Osteoblast (primary cell): ENCODE results near the gene ZIM2. TPM values are rescaled to one million over a fixed set of nuclear protein-coding genes. Genes with fewer than 3 reads are reported as not detected.

ENCODE experiments used
- DNase-seq: peaks from one replicate; pipeline ENCODE4 v3.0.0; 2011; ENCODE audit warnings: low spot score, mixed read lengths; ENCODE audit not compliant: insufficient read length; ENCODE audit errors: missing footprints
- H2AFZ ChIP-seq: 2 replicates; pipeline ENCODE4 v1.6.0; 2011; ENCODE audit warnings: mild to moderate bottlenecking, low read length
- H3K27ac ChIP-seq: 2 replicates; pipeline ENCODE4 v1.5.1; 2011; ENCODE audit warnings: mild to moderate bottlenecking, low read depth, low read length, moderate library complexity
- H3K27me3 ChIP-seq: 2 replicates; pipeline ENCODE4 v1.6.0; 2012; ENCODE audit warnings: mild to moderate bottlenecking, control low read depth, inconsistent platforms, low read length, moderate library complexity; ENCODE audit not compliant: insufficient read depth
- H3K36me3 ChIP-seq: 2 replicates; pipeline ENCODE4 v1.5.1; 2011; ENCODE audit warnings: mild to moderate bottlenecking, low read length, control low read depth, moderate library complexity; ENCODE audit not compliant: insufficient read depth
- H3K4me1 ChIP-seq: 2 replicates; pipeline ENCODE4 v1.5.1; 2011; ENCODE audit warnings: mild to moderate bottlenecking, low read length, control low read depth, moderate library complexity; ENCODE audit not compliant: insufficient read depth
- H3K4me2 ChIP-seq: 2 replicates; pipeline ENCODE4 v1.6.0; 2011; ENCODE audit warnings: mild to moderate bottlenecking, low read length; ENCODE audit not compliant: insufficient read depth
- H3K4me3 ChIP-seq: fragments of 200-600 bp; sonication (generic); 3 replicates; pipeline ENCODE4 v1.5.1; 2012; ENCODE audit warnings: mild to moderate bottlenecking, low read length, inconsistent platforms; ENCODE audit not compliant: insufficient read depth
- H3K79me2 ChIP-seq: 2 replicates; pipeline ENCODE4 v1.6.0; 2012; ENCODE audit warnings: mild to moderate bottlenecking, low read length, control low read depth, inconsistent platforms; ENCODE audit not compliant: insufficient read depth
- H3K9me3 ChIP-seq: 2 replicates; pipeline ENCODE4 v1.5.1; 2011; ENCODE audit warnings: low read depth, low read length, control low read depth
- H4K20me1 ChIP-seq: 2 replicates; pipeline ENCODE4 v1.6.0; 2012; ENCODE audit warnings: mild to moderate bottlenecking, low read length, control low read depth; ENCODE audit not compliant: insufficient read depth
- total RNA-seq: library from RNA; depleted of rRNA; stranded (reverse); fragments of >200 nt; gene quantifications from 2 replicates; pipeline ENCODE4 v1.2.3, GENCODE V29; 2012
- TF ChIP-seq, protein P1 (sequence below): IDR thresholded peaks from 2 replicates; pipeline ENCODE4 v1.5.1; 2011; ENCODE audit warnings: mild to moderate bottlenecking, low read depth, low read length, moderate library complexity; ENCODE audit errors: extremely low read depth

The ZIM2 gene
- total RNA-seq, 1 donor = not detected

DNA sequence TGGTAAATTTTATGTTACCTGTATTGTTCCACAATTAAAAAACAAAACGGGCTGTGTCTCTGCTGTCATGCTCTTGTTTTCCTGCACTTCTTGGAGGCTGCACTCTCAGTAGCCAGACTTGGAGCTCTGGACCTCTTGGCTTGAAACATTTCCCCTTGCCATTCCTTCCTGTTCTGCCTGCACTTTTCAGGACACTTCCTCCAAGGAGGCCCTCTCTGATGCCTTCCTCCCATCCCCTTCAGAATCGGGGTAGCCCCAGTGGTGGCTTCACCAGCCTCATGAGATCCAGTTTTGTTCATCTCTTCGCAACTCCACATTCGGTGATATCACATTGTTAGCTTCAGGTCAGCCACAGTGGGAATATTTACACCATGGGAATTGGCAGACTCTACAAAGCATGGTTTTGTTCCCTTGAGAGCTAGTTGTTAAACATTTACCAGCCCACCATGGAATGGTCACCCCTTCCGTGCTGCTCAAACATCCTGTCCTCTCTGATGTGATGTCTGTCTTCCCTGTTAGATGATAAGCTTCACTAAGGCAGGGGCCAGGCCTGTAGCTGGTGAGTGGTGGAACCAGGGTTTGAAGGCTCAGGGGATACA lies 40.2 kb upstream of the ZIM2 start:
- H2AFZ ChIP-seq = no peak overlapping the region
- no peak overlapping the region for H3K27ac ChIP-seq
- no peak overlapping the region for H3K4me3 ChIP-seq
- no peaks in the 10 kb centered on the region for H3K36me3 ChIP-seq
- H3K27me3 ChIP-seq = no peaks in the 10 kb centered on the region
- no peaks in the 10 kb centered on the region for H3K79me2 ChIP-seq
- H4K20me1 ChIP-seq = no peaks in the 10 kb centered on the region
- DNase-seq = no peak
- H3K4me1 ChIP-seq = no peaks in the 10 kb centered on the region
- TF ChIP-seq, protein P1, sequence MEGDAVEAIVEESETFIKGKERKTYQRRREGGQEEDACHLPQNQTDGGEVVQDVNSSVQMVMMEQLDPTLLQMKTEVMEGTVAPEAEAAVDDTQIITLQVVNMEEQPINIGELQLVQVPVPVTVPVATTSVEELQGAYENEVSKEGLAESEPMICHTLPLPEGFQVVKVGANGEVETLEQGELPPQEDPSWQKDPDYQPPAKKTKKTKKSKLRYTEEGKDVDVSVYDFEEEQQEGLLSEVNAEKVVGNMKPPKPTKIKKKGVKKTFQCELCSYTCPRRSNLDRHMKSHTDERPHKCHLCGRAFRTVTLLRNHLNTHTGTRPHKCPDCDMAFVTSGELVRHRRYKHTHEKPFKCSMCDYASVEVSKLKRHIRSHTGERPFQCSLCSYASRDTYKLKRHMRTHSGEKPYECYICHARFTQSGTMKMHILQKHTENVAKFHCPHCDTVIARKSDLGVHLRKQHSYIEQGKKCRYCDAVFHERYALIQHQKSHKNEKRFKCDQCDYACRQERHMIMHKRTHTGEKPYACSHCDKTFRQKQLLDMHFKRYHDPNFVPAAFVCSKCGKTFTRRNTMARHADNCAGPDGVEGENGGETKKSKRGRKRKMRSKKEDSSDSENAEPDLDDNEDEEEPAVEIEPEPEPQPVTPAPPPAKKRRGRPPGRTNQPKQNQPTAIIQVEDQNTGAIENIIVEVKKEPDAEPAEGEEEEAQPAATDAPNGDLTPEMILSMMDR = no peak
- H3K4me2 ChIP-seq = no peak overlapping the region
- H3K9me3 ChIP-seq = no peaks in the 10 kb centered on the region

DNA sequence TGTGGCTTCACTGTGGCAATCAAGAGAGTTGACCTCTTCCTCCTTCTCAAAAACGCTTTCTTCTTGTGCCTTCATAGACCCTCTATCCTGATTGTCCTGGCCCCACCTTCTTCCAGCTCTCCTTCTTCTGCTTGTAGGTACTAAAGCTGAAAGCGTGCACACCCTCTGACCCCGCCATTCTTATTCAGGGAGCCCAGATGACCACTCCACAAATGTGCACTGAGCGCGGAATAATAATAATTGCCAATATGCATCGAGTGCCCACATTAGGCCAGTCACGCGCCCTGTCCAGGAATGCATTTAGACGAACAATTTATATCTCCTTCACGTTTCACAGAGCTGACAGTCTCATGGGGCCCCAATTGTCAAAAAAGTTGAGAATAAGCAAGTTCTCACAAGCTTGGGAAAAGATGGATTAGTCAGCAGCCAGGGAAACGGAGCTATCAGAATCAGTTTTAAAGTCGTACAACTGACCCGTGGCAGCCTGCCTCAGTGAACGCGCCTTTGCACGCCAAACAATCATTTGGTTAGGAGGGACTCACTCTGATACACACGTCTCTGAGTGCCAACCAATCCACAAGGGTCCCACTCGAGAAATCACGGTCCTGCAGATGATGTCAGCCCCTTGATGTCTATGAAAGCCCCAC lies 36.7 kb upstream of the ZIM2 start:
- TF ChIP-seq, protein P1 = no peak
- no peaks in the 10 kb centered on the region for H3K27me3 ChIP-seq
- H3K4me2 ChIP-seq = no peak overlapping the region
- no peaks in the 10 kb centered on the region for H3K4me1 ChIP-seq
- no peak overlapping the region for H3K4me3 ChIP-seq
- no peaks in the 10 kb centered on the region for H3K79me2 ChIP-seq
- no peak overlapping the region for H2AFZ ChIP-seq
- no peak for DNase-seq
- no peak overlapping the region for H3K27ac ChIP-seq
- no peaks in the 10 kb centered on the region for H4K20me1 ChIP-seq
- H3K9me3 ChIP-seq = peaks cover 2% of the 10 kb centered on the region
- H3K36me3 ChIP-seq = no peaks in the 10 kb centered on the region

DNA sequence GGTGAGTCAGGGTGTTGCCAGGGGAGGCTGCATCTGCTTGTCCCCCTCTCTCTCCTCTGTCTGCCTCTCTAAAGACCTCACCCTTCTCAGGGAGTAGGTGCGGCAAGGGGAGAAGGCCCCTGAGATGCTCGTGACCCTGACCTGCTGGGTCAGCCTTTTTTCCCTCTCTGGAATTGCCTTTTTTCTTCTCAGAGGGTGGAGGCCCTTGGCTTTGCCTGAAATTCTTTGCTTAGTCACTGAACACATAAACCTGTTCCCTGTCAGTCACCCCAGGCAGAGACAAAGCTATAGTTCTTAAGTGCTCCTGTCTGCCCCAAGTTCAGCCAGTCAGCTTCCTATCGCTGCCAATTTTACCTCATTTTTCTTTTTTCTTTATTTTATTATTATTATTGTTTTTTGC lies 35.2 kb upstream of the ZIM2 start:
- H3K4me3 ChIP-seq = no peak overlapping the region
- H3K9me3 ChIP-seq = peaks cover 2% of the 10 kb centered on the region
- TF ChIP-seq, protein P1 = no peak
- no peaks in the 10 kb centered on the region for H3K79me2 ChIP-seq
- no peaks in the 10 kb centered on the region for H3K27me3 ChIP-seq
- H3K4me2 ChIP-seq = no peak overlapping the region
- no peaks in the 10 kb centered on the region for H4K20me1 ChIP-seq
- H3K27ac ChIP-seq = no peak overlapping the region
- no peaks in the 10 kb centered on the region for H3K4me1 ChIP-seq
- no peak overlapping the region for H2AFZ ChIP-seq
- no peak for DNase-seq
- no peaks in the 10 kb centered on the region for H3K36me3 ChIP-seq

DNA sequence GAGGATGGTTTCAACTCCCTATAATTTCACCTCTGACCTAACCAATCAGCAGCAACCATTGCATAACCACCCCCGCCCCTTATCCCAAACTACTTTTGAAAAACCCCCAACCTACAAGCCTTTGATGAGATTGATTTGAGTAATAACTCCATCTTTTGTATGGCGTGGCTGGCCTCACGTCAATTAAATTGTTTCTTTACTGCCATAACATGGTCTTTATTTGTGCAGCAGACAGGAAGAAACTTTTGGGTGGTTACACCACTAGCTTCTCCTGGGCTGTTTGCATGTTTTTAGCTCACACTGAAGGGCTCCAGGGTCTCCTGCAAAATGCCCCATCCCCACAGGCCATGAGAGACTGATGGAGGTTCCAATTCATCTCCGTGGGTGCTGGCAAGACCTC lies 34.0 kb upstream of the ZIM2 start:
- H3K27ac ChIP-seq = no peak overlapping the region
- H3K4me2 ChIP-seq = no peak overlapping the region
- no peaks in the 10 kb centered on the region for H3K79me2 ChIP-seq
- no peaks in the 10 kb centered on the region for H3K4me1 ChIP-seq
- TF ChIP-seq, protein P1 = no peak
- H3K4me3 ChIP-seq = no peak overlapping the region
- H4K20me1 ChIP-seq = no peaks in the 10 kb centered on the region
- DNase-seq = no peak
- no peak overlapping the region for H2AFZ ChIP-seq
- H3K27me3 ChIP-seq = no peaks in the 10 kb centered on the region
- peaks cover 2% of the 10 kb centered on the region for H3K9me3 ChIP-seq
- H3K36me3 ChIP-seq = no peaks in the 10 kb centered on the region
